H9 (cell line): ENCODE data around the gene PRPH. TPM values are rescaled to one million over a fixed set of nuclear protein-coding genes. Genes with fewer than 3 reads are reported as not detected.

ENCODE experiments used
- DNase-seq: peaks from one replicate; pipeline ENCODE4 v3.0.0-alpha.2; 2017
- H2AFZ ChIP-seq: one replicate; pipeline ENCODE4 v1.6.1; 2013; ENCODE audit warnings: mild to moderate bottlenecking, low read length, control low read depth, moderate library complexity
- H2AK5ac ChIP-seq: 2 replicates; pipeline ENCODE4 v1.6.1; 2013; ENCODE audit warnings: low read length, control low read depth, mixed read lengths; ENCODE audit not compliant: insufficient read length
- H2BK120ac ChIP-seq: one replicate; pipeline ENCODE4 v1.6.1; 2013; ENCODE audit warnings: low read depth, mild to moderate bottlenecking, low read length, control low read depth, inconsistent platforms; ENCODE audit not compliant: poor library complexity, severe bottlenecking
- H2BK12ac ChIP-seq: 2 replicates; pipeline ENCODE4 v1.6.1; 2013; ENCODE audit warnings: low read length, control low read depth, mixed read lengths, low read depth; ENCODE audit not compliant: insufficient read length
- H2BK15ac ChIP-seq: 2 replicates; pipeline ENCODE4 v1.6.1; 2013; ENCODE audit warnings: low read depth, low read length, control low read depth
- H2BK20ac ChIP-seq: one replicate; pipeline ENCODE4 v1.6.1; 2013; ENCODE audit warnings: low read depth, mild to moderate bottlenecking, low read length, control low read depth, inconsistent platforms; ENCODE audit not compliant: poor library complexity, severe bottlenecking
- H2BK5ac ChIP-seq: 2 replicates; pipeline ENCODE4 v1.6.1; 2013; ENCODE audit warnings: low read length, control low read depth, mixed read lengths; ENCODE audit not compliant: insufficient read length
- H3K14ac ChIP-seq: 2 replicates; pipeline ENCODE4 v1.6.1; 2013; ENCODE audit warnings: low read length, control low read depth; ENCODE audit not compliant: insufficient read depth
- H3K18ac ChIP-seq: 2 replicates; pipeline ENCODE4 v1.6.1; 2013; ENCODE audit warnings: low read depth, mild to moderate bottlenecking, mixed read lengths, low read length, control low read depth; ENCODE audit not compliant: insufficient read length
- H3K23ac ChIP-seq: 2 replicates; pipeline ENCODE4 v1.6.1; 2013; ENCODE audit warnings: low read length, control low read depth, mixed read lengths, low read depth; ENCODE audit not compliant: insufficient read length
- H3K23me2 ChIP-seq: 2 replicates; pipeline ENCODE4 v1.6.1; 2013; ENCODE audit warnings: low read depth, mild to moderate bottlenecking, mixed read lengths, low read length, control low read depth; ENCODE audit not compliant: insufficient read length, poor library complexity, severe bottlenecking
- H3K27ac ChIP-seq: 2 replicates; pipeline ENCODE4 v1.5.1; 2013; ENCODE audit warnings: low read length, control low read depth, mixed read lengths, low read depth; ENCODE audit not compliant: insufficient read length
- H3K27me3 ChIP-seq: 2 replicates; pipeline ENCODE4 v1.6.1; 2013; ENCODE audit warnings: low read length, control low read depth, inconsistent platforms; ENCODE audit not compliant: insufficient read depth
- H3K4ac ChIP-seq: 2 replicates; pipeline ENCODE4 v1.6.1; 2013; ENCODE audit warnings: low read depth, mild to moderate bottlenecking, control low read depth, inconsistent platforms, low read length, moderate library complexity
- H3K4me1 ChIP-seq: 2 replicates; pipeline ENCODE4 v1.6.1; 2013; ENCODE audit warnings: low read length, control low read depth, inconsistent platforms; ENCODE audit not compliant: insufficient read depth
- H3K4me2 ChIP-seq: 2 replicates; pipeline ENCODE4 v1.6.1; 2013; ENCODE audit warnings: low read length, control low read depth, mixed read lengths; ENCODE audit not compliant: insufficient read length, insufficient read depth
- H3K56ac ChIP-seq: 2 replicates; pipeline ENCODE4 v1.6.1; 2013; ENCODE audit warnings: low read depth, mild to moderate bottlenecking, mixed read lengths, low read length, control low read depth; ENCODE audit not compliant: insufficient read length
- H3K79me1 ChIP-seq: 2 replicates; pipeline ENCODE4 v1.6.1; 2013; ENCODE audit warnings: low read depth, mild to moderate bottlenecking, moderate library complexity, low read length, control low read depth, inconsistent platforms; ENCODE audit not compliant: insufficient read depth, poor library complexity, severe bottlenecking
- H3K79me2 ChIP-seq: 2 replicates; pipeline ENCODE4 v1.6.1; 2013; ENCODE audit warnings: low read length, control low read depth, inconsistent platforms; ENCODE audit not compliant: insufficient read depth
- H3K9ac ChIP-seq: 2 replicates; pipeline ENCODE4 v1.6.1; 2013; ENCODE audit warnings: low read length, control low read depth, mixed read lengths; ENCODE audit not compliant: insufficient read length; ENCODE audit errors: extremely low read depth
- H3K9me3 ChIP-seq: one replicate; pipeline ENCODE4 v1.6.1; 2013; ENCODE audit warnings: low read depth, low read length, inconsistent platforms; ENCODE audit not compliant: control insufficient read depth
- H3T11ph ChIP-seq: one replicate; pipeline ENCODE4 v1.6.1; 2013; ENCODE audit warnings: mild to moderate bottlenecking, low read length, control low read depth, inconsistent platforms
- H4K20me1 ChIP-seq: one replicate; pipeline ENCODE4 v1.6.1; 2013; ENCODE audit not compliant: control insufficient read depth, insufficient read length, insufficient read depth
- H4K5ac ChIP-seq: 2 replicates; pipeline ENCODE4 v1.6.1; 2013; ENCODE audit warnings: low read depth, mild to moderate bottlenecking, mixed read lengths, low read length, control low read depth; ENCODE audit not compliant: insufficient read length
- H4K8ac ChIP-seq: replicated peaks from 2 replicates; pipeline ENCODE4 v1.6.1; 2013; ENCODE audit warnings: low read length, control low read depth, mixed read lengths, low read depth; ENCODE audit not compliant: insufficient read length
- H4K91ac ChIP-seq: 2 replicates; pipeline ENCODE4 v1.6.1; 2013; ENCODE audit warnings: low read depth, mild to moderate bottlenecking, moderate library complexity, mixed read lengths, low read length, control low read depth; ENCODE audit not compliant: insufficient read length
- H3K27ac Mint-ChIP-seq, 3 experiments: 2 replicates in 2 of 3; 3 replicates in 1 of 3; pipeline ENCODE4 v1.8.0; 2020 to 2021; ENCODE audit warnings: mixed read lengths in 3 of 3, mild to moderate bottlenecking in 1 of 3, moderate library complexity in 1 of 3
- H3K27me3 Mint-ChIP-seq: 2 replicates; pipeline ENCODE4 v1.8.0; 2021; ENCODE audit warnings: low read depth, mild to moderate bottlenecking, moderate library complexity, mixed read lengths
- H3K36me3 Mint-ChIP-seq, 3 experiments: 2 replicates in 2 of 3; 3 replicates in 1 of 3; pipeline ENCODE4 v1.8.0; 2020 to 2021; ENCODE audit warnings: low read depth in 3 of 3, mixed read lengths in 3 of 3; ENCODE audit not compliant: insufficient read depth in 1 of 3
- H3K4me1 Mint-ChIP-seq, 2 experiments: 2 replicates each; pipeline ENCODE4 v1.8.0; 2020; ENCODE audit warnings: mixed read lengths in 2 of 2
- H3K4me3 Mint-ChIP-seq, 2 experiments: 2 replicates in 1 of 2; 3 replicates in 1 of 2; pipeline ENCODE4 v1.8.0; 2020 to 2021; ENCODE audit warnings: mild to moderate bottlenecking in 2 of 2, mixed read lengths in 2 of 2, moderate library complexity in 1 of 2
- H3K9me3 Mint-ChIP-seq, 2 experiments: 2 replicates in 1 of 2; 3 replicates in 1 of 2; pipeline ENCODE4 v1.8.0; 2020; ENCODE audit warnings: mild to moderate bottlenecking in 2 of 2, mixed read lengths in 2 of 2, moderate library complexity in 1 of 2
- CTCF ChIP-seq: fragments of 200-600 bp; sonication (generic); conservative IDR thresholded peaks from 3 replicates; pipeline ENCODE4 v1.8.0; 2021; ENCODE audit warnings: antibody characterized with exemption, mild to moderate bottlenecking
- whole genome bisulfite sequencing: extraction: QIAGEN DNeasy Blood & Tissue Kit; methylation state at CpG from one replicate; pipeline ENCODE4 v1.1.7; 2013; ENCODE audit warnings: missing lambda C conversion rate, low lambda C conversion rate, mixed read lengths; ENCODE audit not compliant: insufficient read length; ENCODE audit errors: extremely low coverage; 5-methylcytosine and 5-hydroxymethylcytosine counted together
- total RNA-seq: library from RNA; stranded (reverse); gene quantifications from 2 replicates; pipeline ENCODE4 v1.2.1, GENCODE V29; 2021

The PRPH gene
- total RNA-seq, 1 experiment from 2014 or later: 1.1 TPM

- Mint-ChIP-seq H3K27me3 (peaks cover 11% of the 10 kb centered on the region), H3K9me3 (no peaks in the 10 kb centered on the region), H3K27ac (no peak overlapping the region), H3K36me3 (peaks cover 19 to 68% (median 57%) of the 10 kb centered on the region in 3 experiments; a peak in 6 of 7 replicates), H3K4me3 (no peak overlapping the region), H3K4me1 (peaks cover 3 to 15% of the 10 kb centered on the region in 2 experiments; a peak in 2 of 4 replicates)
- H4K5ac ChIP-seq: no peak overlapping the region
- H3T11ph ChIP-seq: no peak overlapping the region
- H3K4me1 ChIP-seq: no peaks in the 10 kb centered on the region
- no peak overlapping the region for H4K91ac ChIP-seq
- no peak overlapping the region for H3K18ac ChIP-seq
- no peaks in the 10 kb centered on the region for H3K27me3 ChIP-seq
- no peak overlapping the region for H2BK12ac ChIP-seq
- TF ChIP-seq CTCF: no peak
- no peak overlapping the region for H4K8ac ChIP-seq
- no peak overlapping the region for H2BK120ac ChIP-seq
- H2BK5ac ChIP-seq: no peak overlapping the region
- no peak overlapping the region for H2AK5ac ChIP-seq
- no peak overlapping the region for H3K9ac ChIP-seq
- no peaks in the 10 kb centered on the region; the same call in 1 of the 2 replicates for H3K79me2 ChIP-seq
- H2BK15ac ChIP-seq: no peak overlapping the region
- H3K56ac ChIP-seq: no peak overlapping the region
- H3K9me3 ChIP-seq: no peaks in the 10 kb centered on the region
- no peak overlapping the region for H3K27ac ChIP-seq
- no peak overlapping the region for H2BK20ac ChIP-seq
- peaks cover 3% of the 10 kb centered on the region for H3K79me1 ChIP-seq
- H4K20me1 ChIP-seq: no peaks in the 10 kb centered on the region
- no peak overlapping the region for H2AFZ ChIP-seq
- H3K23ac ChIP-seq: no peak overlapping the region
- H3K4me2 ChIP-seq: no peak overlapping the region
- peaks cover 7% of the 10 kb centered on the region for H3K23me2 ChIP-seq
- H3K14ac ChIP-seq: no peak overlapping the region
- WGBS: no CpG with 5 or more reads among the region's 2 CpGs
- no peak overlapping the region for H3K4ac ChIP-seq
- no peak for DNase-seq
Measured at GRCh38 chr12:49327887-49328286, 32.9 kb downstream of the PRPH start.
